LNCAP (cell line): Measurements from ENCODE around the gene KIF1B.

Source experiments
- TF ChIP-seq, protein P1 (sequence below): fragments of 450-650 bp; IDR thresholded peaks from 2 replicates; pipeline ENCODE4 v1.5.1; 2017; ENCODE audit warnings: mild to moderate bottlenecking

Gene KIF1B

DNA sequence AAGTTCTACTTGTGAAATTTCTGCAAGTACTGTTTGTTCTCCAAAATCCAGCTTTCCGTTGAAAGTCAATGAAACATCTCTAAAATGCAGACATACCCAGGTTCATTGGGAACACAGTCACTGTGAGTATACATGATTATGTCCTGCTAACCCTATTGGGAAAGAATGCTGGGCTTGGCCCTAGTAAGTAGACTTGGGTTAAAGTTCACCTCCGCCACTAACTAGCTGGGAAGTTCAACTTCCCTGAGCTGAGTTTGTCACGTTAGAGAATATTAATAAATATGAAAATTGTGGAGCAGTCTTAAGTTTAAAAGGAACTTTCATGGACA is 178.0 kb downstream of the KIF1B start:
- TF ChIP-seq, protein P1, sequence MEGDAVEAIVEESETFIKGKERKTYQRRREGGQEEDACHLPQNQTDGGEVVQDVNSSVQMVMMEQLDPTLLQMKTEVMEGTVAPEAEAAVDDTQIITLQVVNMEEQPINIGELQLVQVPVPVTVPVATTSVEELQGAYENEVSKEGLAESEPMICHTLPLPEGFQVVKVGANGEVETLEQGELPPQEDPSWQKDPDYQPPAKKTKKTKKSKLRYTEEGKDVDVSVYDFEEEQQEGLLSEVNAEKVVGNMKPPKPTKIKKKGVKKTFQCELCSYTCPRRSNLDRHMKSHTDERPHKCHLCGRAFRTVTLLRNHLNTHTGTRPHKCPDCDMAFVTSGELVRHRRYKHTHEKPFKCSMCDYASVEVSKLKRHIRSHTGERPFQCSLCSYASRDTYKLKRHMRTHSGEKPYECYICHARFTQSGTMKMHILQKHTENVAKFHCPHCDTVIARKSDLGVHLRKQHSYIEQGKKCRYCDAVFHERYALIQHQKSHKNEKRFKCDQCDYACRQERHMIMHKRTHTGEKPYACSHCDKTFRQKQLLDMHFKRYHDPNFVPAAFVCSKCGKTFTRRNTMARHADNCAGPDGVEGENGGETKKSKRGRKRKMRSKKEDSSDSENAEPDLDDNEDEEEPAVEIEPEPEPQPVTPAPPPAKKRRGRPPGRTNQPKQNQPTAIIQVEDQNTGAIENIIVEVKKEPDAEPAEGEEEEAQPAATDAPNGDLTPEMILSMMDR, result no peak

DNA sequence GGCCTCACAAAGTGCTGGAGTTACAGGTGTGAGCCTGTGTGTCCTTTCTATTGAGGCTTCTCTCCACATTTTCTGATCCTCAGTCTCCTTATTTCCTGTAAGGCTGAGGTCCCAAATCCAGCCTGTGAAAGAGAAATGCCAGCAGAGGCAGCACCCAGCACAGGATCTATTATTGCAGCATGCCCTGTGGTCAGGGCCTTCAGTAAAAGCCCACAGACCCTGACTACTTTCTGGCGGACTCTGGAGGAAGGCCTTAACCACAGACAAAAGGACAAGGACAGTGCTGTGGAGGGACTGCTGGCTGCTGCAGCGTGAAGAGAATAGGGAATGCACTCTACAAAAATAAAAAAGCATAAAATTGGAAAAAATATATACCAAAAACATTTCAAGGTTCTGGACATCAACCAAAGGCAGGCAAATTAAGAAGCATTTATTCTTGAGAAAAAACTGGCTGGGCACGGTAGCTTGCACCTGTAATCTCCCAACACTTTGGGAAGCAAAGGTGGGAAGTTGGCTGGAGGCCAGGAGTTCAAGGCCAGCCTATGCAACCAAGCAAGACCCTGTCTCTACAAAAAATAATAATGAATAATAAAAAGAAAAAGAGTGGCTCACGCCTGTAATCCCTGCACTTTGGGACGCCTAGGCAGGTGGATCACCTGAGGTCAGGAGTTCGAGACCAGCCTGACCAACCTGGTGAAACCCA is 179.1 kb downstream of the KIF1B start:
- TF ChIP-seq, protein P1, result no peak

- TF ChIP-seq, protein P1, result no peak
These were observed 186.5 kb downstream of the KIF1B start for GRCh38 chr1:10396870-10397269.

DNA sequence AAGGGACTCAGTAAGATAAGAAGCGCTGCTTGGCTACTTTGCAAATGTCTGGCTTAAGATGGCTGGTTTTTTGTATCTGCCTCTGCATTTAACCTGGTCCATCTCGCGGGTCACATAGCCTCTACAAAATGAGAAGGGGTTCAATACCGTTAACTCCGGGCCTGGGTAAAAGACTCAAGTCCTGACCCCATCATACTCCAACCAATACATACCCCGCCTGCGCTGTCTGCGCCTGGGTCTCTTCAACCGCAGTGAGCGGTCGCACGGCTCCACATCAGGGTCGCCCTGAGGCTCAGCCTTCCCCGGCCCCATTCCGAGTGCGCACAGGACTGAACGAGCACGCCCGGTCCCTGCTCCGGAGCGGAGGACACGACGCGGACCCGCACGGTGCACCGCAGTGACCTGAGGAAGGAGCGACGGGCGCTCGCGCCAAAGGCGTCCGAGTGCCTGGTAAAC is 187.9 kb downstream of the KIF1B start:
- TF ChIP-seq, protein P1, result no peak

DNA sequence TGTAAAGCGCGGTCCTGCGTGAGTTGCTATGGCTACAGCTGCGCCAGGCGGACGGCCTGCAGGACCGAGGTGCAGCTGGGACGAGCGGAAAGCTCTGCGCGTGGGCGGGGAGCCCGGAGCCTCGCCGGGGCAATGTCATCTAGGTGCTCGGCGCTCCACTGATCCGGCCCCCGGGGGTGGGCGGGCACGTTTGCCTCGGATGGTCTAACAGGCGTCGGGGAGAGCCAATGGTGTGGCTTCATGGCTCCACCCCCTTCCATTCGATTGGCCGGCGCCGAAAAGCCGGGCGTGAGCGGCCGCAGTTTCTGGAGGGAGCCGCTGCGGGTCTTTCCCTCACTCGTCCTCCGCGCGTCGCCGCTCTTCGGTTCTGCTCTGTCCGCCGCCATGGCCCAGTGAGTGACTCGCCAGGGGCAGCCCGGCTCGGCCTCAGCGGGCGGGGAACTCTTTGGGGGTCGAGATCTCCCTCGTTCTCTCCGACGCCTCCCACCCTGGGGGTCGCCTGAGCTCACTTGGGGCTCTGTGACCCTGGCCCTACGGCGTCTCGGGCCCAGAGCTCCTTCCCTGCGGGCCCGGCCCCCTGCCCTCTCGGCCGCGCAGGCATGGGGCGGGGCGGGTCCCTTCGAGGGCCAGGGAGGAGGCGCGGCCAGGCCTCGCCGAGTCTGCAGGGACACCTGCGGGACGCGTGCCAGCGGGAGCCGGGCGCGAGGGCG is 188.5 kb downstream of the KIF1B start, which contains the start of gene PGD:
Gene PGD, plus strand, starts transcription at position 331 of the 710 bp plus-strand sequence. Its CDS starts 54 bp downstream, at position 385.
- TF ChIP-seq, protein P1, result no peak

DNA sequence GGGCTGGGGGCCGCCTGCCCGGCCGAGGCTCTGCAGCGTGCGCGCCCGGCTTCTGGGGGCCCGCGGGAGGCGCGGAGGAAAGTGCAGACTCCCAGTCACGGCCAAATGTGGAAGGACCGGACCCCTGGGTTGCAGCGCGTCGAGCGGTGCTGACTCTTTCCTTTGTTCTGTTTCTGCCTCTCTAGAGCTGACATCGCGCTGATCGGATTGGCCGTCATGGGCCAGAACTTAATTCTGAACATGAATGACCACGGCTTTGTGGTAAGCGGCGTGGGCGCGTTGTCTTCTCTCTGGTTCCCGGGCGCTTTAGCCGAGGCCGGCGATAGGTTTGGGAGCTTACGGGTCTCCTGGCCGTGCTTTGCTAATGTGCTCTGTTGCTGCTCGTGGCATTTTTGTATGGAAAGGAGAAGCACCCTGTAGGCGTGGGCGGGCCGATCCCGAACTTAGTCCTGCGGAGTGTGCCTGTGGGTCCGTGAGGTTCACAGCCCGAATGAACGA is 189.1 kb downstream of the KIF1B start:
- TF ChIP-seq, protein P1, result no peak

GRCh38 chr1:10400013-10400412 is 189.6 kb downstream of the KIF1B start:
- TF ChIP-seq, protein P1, result no peak
